HepG2 (cell line): ENCODE results near the gene PPM1H. TPM values are rescaled to one million over a fixed set of nuclear protein-coding genes. Genes with fewer than 3 reads are reported as not detected.

Source experiments
- DPF2 ChIP-seq: sonication (generic); formaldehyde crosslinking; IDR thresholded peaks from 2 replicates; pipeline ENCODE4 v1.4.0; 2020; ENCODE audit warnings: mild to moderate bottlenecking, low read depth, missing genetic modification reagents, borderline replicate concordance
- HIC2 ChIP-seq: sonication (generic); formaldehyde crosslinking; IDR thresholded peaks from 2 replicates; pipeline ENCODE4 v1.9.0; 2022; ENCODE audit warnings: low read depth, missing genetic modification reagents
- KDM2A ChIP-seq: sonication (generic); formaldehyde crosslinking; IDR thresholded peaks from 2 replicates; pipeline ENCODE4 v1.4.0; 2020; ENCODE audit warnings: low read depth, missing genetic modification reagents, borderline replicate concordance
- MLXIP ChIP-seq: sonication (generic); formaldehyde crosslinking; IDR thresholded peaks from 2 replicates; pipeline ENCODE4 v1.9.0; 2021; ENCODE audit warnings: missing genetic modification reagents, borderline replicate concordance
- NPAS2 ChIP-seq: sonication (generic); formaldehyde crosslinking; IDR thresholded peaks from 2 replicates; pipeline ENCODE4 v1.8.0; 2022; ENCODE audit warnings: mild to moderate bottlenecking, missing genetic modification reagents, borderline replicate concordance
- RERE ChIP-seq: IDR thresholded peaks from 2 replicates; pipeline ENCODE4 v1.6.1; 2016; ENCODE audit warnings: low read depth, missing genetic modification reagents, missing compliant biosample characterization
- SIX1 ChIP-seq: sonication (generic); formaldehyde crosslinking; IDR thresholded peaks from 2 replicates; pipeline ENCODE4 v1.4.0; 2020; ENCODE audit warnings: missing genetic modification reagents, borderline replicate concordance
- SMC3 ChIP-seq: IDR thresholded peaks from 2 replicates; pipeline ENCODE4 v1.6.1; 2011; ENCODE audit warnings: low read length, improper control_type of control experiment
- SRSF4 ChIP-seq: fragments of 200-400 bp; formaldehyde crosslinking; IDR thresholded peaks from one replicate; pipeline ENCODE4 v1.6.1; 2018; ENCODE audit warnings: mild to moderate bottlenecking, low read depth, low read length, moderate library complexity; ENCODE audit not compliant: poor library complexity, severe bottlenecking
- THAP11 ChIP-seq: IDR thresholded peaks from 2 replicates; pipeline ENCODE4 v1.6.1; 2016; ENCODE audit warnings: missing biosample characterization, missing genetic modification reagents
- WIZ ChIP-seq: sonication (generic); formaldehyde crosslinking; IDR thresholded peaks from 2 replicates; pipeline ENCODE4 v1.5.1; 2020; ENCODE audit warnings: mild to moderate bottlenecking, missing genetic modification reagents
- ZBTB21 ChIP-seq: sonication (generic); formaldehyde crosslinking; IDR thresholded peaks from 2 replicates; pipeline ENCODE4 v1.4.0; 2020; ENCODE audit warnings: missing genetic modification reagents
- ZMYM3 ChIP-seq: sonication (generic); formaldehyde crosslinking; IDR thresholded peaks from 2 replicates; pipeline ENCODE4 v1.5.1; 2020; ENCODE audit warnings: mild to moderate bottlenecking, missing genetic modification reagents
- ZNF121 ChIP-seq: sonication (generic); formaldehyde crosslinking; IDR thresholded peaks from 2 replicates; pipeline ENCODE4 v1.5.0; 2020; ENCODE audit warnings: mild to moderate bottlenecking, missing genetic modification reagents
- ZNF20 ChIP-seq: sonication (generic); formaldehyde crosslinking; IDR thresholded peaks from 2 replicates; pipeline ENCODE4 v1.4.0; 2020; ENCODE audit warnings: mild to moderate bottlenecking, moderate library complexity, missing genetic modification reagents
- ZNF496 ChIP-seq: sonication (generic); formaldehyde crosslinking; IDR thresholded peaks from 2 replicates; pipeline ENCODE4 v1.8.1; 2023; ENCODE audit warnings: mild to moderate bottlenecking, moderate library complexity, missing genetic modification reagents; ENCODE audit not compliant: insufficient replicate concordance
- ZNF549 ChIP-seq: sonication (generic); formaldehyde crosslinking; IDR thresholded peaks from 2 replicates; pipeline ENCODE4 v1.5.0; 2020; ENCODE audit warnings: missing genetic modification reagents
- ZNF558 ChIP-seq: sonication (generic); formaldehyde crosslinking; IDR thresholded peaks from 2 replicates; pipeline ENCODE4 v1.9.0; 2022; ENCODE audit warnings: mild to moderate bottlenecking, missing genetic modification reagents, borderline replicate concordance
- ZNF816 ChIP-seq: sonication (generic); formaldehyde crosslinking; IDR thresholded peaks from 2 replicates; pipeline ENCODE4 v1.8.0; 2022; ENCODE audit warnings: missing genetic modification reagents, mild to moderate bottlenecking, borderline replicate concordance
- polyA plus RNA-seq, 8 experiments: library from polyadenylated mRNA; depleted of rRNA in 3 of 8; stranded (reverse) in 7 of 8; unstranded in 1 of 8; fragments of >200 nt; fragmentation: Illumina TruSeq in 4 of 8; extraction: Trizol in 4 of 8; gene quantifications; 2 replicates each; pipeline versions ENCODE4 v1.2.1 to v1.2.3, GENCODE V29; 2011 to 2016; ENCODE audit warnings: low read depth in 4 of 8, missing spikeins in 1 of 8, mixed read lengths in 1 of 8; ENCODE audit not compliant: insufficient read depth in 1 of 8
- total RNA-seq, 5 experiments: library from RNA; depleted of rRNA; stranded (reverse); fragments of >200 nt; fragmentation: Illumina TruSeq; extraction: Trizol; gene quantifications; 2 replicates each; pipeline ENCODE4 v1.2.3, GENCODE V29; 2016; ENCODE audit warnings: low read depth in 1 of 5

The PPM1H gene
- total and polyA plus RNA-seq, 2 of the 13 experiments (the other 11 are each of a cell fraction or from before 2014, with no cell fraction given) = 29.1 to 38.1 TPM

GRCh38 chr12:62603061-62603810 lies 331.7 kb downstream of the PPM1H start (continued):
- TF ChIP-seq HIC2 = no peak
- TF ChIP-seq ZNF816 = peak; percentile 90; the same call in 1 of the 2 replicates
- no peak for TF ChIP-seq ZMYM3 (CRISPR knock-in tag)
- no peak for TF ChIP-seq RERE (CRISPR knock-in tag)
- TF ChIP-seq SMC3 = no peak
- TF ChIP-seq DPF2 (CRISPR knock-in tag) = 0 out of 2 replicates have a peak, but pooled peaks have one; percentile 25
- no peak for TF ChIP-seq SIX1 (CRISPR knock-in tag)
- TF ChIP-seq SRSF4 = no peak
- TF ChIP-seq WIZ (CRISPR knock-in tag) = no peak
- no peak for TF ChIP-seq THAP11 (CRISPR knock-in tag)
- peak; percentile 55 for TF ChIP-seq ZNF121
- TF ChIP-seq ZNF549 (CRISPR knock-in tag) = no peak
- TF ChIP-seq NPAS2 (CRISPR knock-in tag) = no peak
- TF ChIP-seq ZNF20 (CRISPR knock-in tag) = no peak
- TF ChIP-seq ZNF558 = no peak
- TF ChIP-seq ZNF496 (CRISPR knock-in tag) = no peak
- peak; percentile 70; the same call in 1 of the 2 replicates for TF ChIP-seq MLXIP (CRISPR knock-in tag)
- TF ChIP-seq ZBTB21 = no peak
- TF ChIP-seq KDM2A = peak; percentile 15; the same call in 1 of the 2 replicates
